RWPE2 (cell line): Measurements from ENCODE around the gene FFAR1.

ENCODE experiments used
- ATAC-seq: fragments of 200-7000 bp; cut with Tn5 transposase; 3 replicates; pipeline ENCODE4 v1.9.1; 2021; ENCODE audit warnings: low read depth
- DNase-seq: peaks from one replicate; pipeline ENCODE4 v3.0.0-alpha.2; 2020; ENCODE audit warnings: low spot score
- H3K27ac ChIP-seq: fragments of 450-650 bp; 2 replicates; pipeline ENCODE4 v1.5.1; 2017; ENCODE audit warnings: mild to moderate bottlenecking; ENCODE audit not compliant: poor library complexity, severe bottlenecking
- H3K27me3 ChIP-seq: fragments of 250-450 bp; sonication (Bioruptor Pico); 2 replicates; pipeline ENCODE4 v1.5.1; 2021; ENCODE audit warnings: mild to moderate bottlenecking, moderate library complexity; ENCODE audit not compliant: insufficient read depth, poor library complexity, severe bottlenecking
- H3K36me3 ChIP-seq: fragments of 250-450 bp; sonication (Bioruptor Pico); 2 replicates; pipeline ENCODE4 v1.5.1; 2020; ENCODE audit warnings: low read depth, mild to moderate bottlenecking, moderate library complexity
- H3K4me1 ChIP-seq: fragments of 250-450 bp; sonication (Bioruptor Pico); 2 replicates; pipeline ENCODE4 v1.5.1; 2021; ENCODE audit warnings: mild to moderate bottlenecking, moderate library complexity; ENCODE audit not compliant: insufficient read depth, poor library complexity, severe bottlenecking
- H3K4me3 ChIP-seq: fragments of 250-450 bp; sonication (Bioruptor Pico); 2 replicates; pipeline ENCODE4 v1.5.1; 2021; ENCODE audit warnings: mild to moderate bottlenecking, moderate library complexity; ENCODE audit not compliant: severe bottlenecking
- H3K9me3 ChIP-seq: fragments of 250-450 bp; sonication (Bioruptor Pico); 2 replicates; pipeline ENCODE4 v1.5.1; 2021; ENCODE audit warnings: mild to moderate bottlenecking, moderate library complexity; ENCODE audit not compliant: severe bottlenecking
- TF ChIP-seq, protein P1 (sequence below): fragments of 450-650 bp; IDR thresholded peaks from one replicate; pipeline ENCODE4 v1.5.1; 2017; ENCODE audit warnings: mild to moderate bottlenecking, moderate library complexity; ENCODE audit not compliant: poor library complexity, severe bottlenecking

Gene FFAR1

DNA sequence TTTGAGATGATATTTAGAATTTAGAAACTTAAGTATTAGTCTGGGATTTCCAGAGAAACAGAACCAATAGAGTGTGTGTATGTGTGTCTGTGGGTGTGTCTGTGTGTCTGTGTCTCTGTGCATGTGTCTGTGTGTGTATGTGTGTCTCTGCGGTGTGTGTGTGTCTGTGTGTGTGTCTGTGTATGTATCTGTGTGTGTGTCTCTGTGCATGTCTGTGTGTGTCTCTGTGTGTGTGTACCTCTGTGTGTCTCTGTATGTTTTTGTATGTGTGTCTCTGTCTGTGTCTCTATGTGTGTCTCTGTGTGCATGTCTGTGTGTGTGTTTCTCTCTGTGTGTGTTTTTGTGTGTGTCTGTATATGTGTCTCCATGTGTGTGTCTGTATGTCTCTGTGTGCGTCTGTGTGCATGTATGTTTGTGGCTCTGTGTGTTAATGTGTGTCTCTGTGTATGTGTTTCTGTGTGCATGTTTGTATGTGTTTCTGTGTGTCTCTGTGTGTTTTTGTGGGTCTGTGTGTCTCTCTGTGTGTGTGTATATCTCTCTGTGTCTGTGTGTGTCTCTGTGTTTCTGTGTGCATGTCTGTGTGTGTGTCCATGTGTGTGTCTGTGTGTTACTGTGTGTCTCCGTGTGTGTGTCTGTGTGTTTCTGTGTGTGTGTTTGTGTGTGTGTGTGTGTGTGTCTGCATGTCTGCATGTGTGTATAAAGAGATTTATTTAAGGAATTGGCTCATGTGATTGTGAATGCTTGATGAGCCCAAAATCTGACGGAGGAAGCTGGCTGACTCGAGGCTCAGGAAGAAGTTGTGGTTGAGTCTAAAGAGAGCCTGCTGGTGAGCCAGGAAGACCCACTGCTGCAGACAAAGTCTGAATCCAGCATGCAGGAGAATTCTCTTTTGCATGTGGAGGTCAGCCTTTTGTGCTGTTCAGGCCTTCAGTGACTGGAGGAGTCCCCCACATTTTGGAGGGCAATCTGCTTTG lies 45.3 kb downstream of the FFAR1 start:
- H3K27ac ChIP-seq = no peak overlapping the region
- H3K4me1 ChIP-seq = no peaks in the 10 kb centered on the region
- DNase-seq (peak; percentile 0), ATAC-seq (no peak)
- H3K9me3 ChIP-seq = peaks cover 1% of the 10 kb centered on the region
- no peak overlapping the region for H3K4me3 ChIP-seq
- no peaks in the 10 kb centered on the region for H3K36me3 ChIP-seq
- TF ChIP-seq, protein P1, sequence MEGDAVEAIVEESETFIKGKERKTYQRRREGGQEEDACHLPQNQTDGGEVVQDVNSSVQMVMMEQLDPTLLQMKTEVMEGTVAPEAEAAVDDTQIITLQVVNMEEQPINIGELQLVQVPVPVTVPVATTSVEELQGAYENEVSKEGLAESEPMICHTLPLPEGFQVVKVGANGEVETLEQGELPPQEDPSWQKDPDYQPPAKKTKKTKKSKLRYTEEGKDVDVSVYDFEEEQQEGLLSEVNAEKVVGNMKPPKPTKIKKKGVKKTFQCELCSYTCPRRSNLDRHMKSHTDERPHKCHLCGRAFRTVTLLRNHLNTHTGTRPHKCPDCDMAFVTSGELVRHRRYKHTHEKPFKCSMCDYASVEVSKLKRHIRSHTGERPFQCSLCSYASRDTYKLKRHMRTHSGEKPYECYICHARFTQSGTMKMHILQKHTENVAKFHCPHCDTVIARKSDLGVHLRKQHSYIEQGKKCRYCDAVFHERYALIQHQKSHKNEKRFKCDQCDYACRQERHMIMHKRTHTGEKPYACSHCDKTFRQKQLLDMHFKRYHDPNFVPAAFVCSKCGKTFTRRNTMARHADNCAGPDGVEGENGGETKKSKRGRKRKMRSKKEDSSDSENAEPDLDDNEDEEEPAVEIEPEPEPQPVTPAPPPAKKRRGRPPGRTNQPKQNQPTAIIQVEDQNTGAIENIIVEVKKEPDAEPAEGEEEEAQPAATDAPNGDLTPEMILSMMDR = no peak
- no peaks in the 10 kb centered on the region for H3K27me3 ChIP-seq

DNA sequence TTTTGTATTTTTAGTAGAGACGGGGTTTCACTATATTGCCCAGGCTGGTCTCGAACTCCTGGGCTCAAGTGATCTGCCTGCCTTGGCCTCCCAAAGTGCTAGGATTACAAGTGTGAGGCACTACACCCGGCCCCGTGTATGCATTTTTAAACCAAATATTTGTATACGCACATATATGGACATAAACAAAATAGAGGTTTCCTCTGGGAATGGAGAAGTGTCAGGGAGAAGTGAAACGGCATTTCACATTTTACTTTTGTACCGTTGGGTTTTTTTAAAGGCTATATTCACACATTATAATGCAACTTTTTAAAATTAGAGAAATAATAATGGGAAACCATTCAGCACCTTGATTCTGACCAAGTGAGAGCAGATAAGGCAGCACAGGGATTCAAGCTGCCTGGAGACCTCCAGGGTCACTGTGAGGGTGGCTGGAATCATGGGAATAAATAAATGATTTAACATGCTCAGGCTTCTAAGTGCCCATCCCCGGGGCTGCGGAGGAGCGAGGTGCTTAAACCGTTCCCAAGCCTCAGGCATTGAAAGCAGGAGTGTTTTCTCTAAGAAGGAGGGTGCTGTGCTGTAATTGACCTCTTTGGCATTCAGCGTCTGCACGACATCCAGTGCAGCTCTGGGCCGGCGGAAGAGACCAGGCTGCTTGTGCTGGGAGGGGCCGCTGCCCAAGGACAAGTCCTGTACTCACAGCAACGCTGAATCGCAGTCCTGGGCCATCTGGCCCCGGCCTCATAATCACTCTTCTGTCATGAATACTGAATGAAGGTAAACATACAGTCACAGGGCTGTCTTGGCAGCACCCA lies 47.9 kb downstream of the FFAR1 start:
- H3K4me1 ChIP-seq = no peaks in the 10 kb centered on the region

DNA sequence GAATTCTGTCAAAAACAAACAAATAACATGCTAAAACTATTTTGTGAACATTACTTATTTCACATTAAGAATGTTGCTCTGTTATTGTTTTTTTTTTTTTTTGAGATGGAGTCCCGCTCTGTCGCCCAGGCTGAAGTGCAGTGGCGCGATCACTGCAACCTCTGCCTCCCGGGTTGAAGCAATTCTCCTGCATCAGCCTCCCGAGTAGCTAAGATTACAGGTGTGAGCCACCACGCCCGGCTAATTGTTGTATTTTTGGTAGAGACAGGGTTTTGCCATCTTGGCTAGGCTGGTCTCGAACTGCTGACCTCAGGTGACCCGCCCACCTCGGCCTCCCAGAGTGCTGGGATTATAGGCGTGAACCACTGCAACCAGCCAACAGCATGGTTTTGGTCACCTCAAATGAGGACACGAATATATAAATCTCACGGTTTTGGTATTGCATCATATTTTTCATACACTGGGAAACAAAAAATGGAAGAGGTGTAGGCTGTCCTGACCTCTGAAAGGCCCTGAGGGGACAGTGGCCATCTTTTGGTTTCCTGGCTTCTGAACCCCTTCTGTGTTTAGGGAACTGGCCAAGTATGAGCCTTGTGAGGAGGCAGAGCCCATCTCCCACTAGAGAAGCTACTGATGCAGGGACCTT lies 48.7 kb downstream of the FFAR1 start:
- TF ChIP-seq, protein P1 = no peak
- Histone ChIP-seq H3K27ac (no peak overlapping the region), H3K4me1 (no peaks in the 10 kb centered on the region), H3K36me3 (no peaks in the 10 kb centered on the region), H3K4me3 (no peak overlapping the region), H3K9me3 (no peaks in the 10 kb centered on the region), H3K27me3 (no peaks in the 10 kb centered on the region)
- ATAC-seq (no peak), DNase-seq (peak; percentile 15)

More for the DNA sequence above, 47.9 kb downstream of the FFAR1 start:
- Histone ChIP-seq H3K36me3 (no peaks in the 10 kb centered on the region), H3K4me3 (no peak overlapping the region), H3K27me3 (no peaks in the 10 kb centered on the region), H3K27ac (no peak overlapping the region), H3K9me3 (no peaks in the 10 kb centered on the region)
- DNase-seq (peak; percentile 28), ATAC-seq (no peak)
- TF ChIP-seq, protein P1 = no peak

DNA sequence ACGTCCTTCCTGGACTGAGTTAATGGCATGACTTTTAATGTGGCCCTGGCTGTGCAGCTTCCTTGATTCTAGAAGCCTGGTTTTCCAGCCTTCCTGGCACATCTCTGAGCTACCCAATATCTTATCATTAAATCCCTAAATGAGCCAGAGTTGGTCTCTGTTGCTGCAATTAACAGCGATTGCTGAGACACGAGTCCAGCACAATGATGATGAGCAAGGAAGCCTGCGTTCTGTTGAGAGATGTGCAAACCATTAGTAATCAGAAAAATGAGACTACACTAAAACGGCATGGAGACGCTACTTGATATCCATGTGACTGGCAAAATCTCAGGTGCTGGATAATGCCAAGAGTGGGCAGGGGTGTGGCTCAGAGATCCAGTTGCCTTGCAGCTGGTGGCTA lies 49.4 kb downstream of the FFAR1 start:
- DNase-seq = peak; percentile 19
- Histone ChIP-seq H3K4me1 (no peaks in the 10 kb centered on the region), H3K27me3 (no peaks in the 10 kb centered on the region), H3K27ac (no peak overlapping the region), H3K4me3 (no peak overlapping the region), H3K9me3 (no peaks in the 10 kb centered on the region), H3K36me3 (no peaks in the 10 kb centered on the region)
- ATAC-seq = no peak
- TF ChIP-seq, protein P1 = no peak
